ENCODE measurements around the gene NUB1. TPM values are rescaled to one million over a fixed set of nuclear protein-coding genes. Genes with fewer than 3 reads are reported as not detected.

Gene NUB1, protein sequence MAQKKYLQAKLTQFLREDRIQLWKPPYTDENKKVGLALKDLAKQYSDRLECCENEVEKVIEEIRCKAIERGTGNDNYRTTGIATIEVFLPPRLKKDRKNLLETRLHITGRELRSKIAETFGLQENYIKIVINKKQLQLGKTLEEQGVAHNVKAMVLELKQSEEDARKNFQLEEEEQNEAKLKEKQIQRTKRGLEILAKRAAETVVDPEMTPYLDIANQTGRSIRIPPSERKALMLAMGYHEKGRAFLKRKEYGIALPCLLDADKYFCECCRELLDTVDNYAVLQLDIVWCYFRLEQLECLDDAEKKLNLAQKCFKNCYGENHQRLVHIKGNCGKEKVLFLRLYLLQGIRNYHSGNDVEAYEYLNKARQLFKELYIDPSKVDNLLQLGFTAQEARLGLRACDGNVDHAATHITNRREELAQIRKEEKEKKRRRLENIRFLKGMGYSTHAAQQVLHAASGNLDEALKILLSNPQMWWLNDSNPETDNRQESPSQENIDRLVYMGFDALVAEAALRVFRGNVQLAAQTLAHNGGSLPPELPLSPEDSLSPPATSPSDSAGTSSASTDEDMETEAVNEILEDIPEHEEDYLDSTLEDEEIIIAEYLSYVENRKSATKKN
- total RNA-seq (2022; extraction: Qiagen RNA extraction): 34.3 to 49.5 TPM (median 37.0 TPM) in 5 replicates

DNA sequence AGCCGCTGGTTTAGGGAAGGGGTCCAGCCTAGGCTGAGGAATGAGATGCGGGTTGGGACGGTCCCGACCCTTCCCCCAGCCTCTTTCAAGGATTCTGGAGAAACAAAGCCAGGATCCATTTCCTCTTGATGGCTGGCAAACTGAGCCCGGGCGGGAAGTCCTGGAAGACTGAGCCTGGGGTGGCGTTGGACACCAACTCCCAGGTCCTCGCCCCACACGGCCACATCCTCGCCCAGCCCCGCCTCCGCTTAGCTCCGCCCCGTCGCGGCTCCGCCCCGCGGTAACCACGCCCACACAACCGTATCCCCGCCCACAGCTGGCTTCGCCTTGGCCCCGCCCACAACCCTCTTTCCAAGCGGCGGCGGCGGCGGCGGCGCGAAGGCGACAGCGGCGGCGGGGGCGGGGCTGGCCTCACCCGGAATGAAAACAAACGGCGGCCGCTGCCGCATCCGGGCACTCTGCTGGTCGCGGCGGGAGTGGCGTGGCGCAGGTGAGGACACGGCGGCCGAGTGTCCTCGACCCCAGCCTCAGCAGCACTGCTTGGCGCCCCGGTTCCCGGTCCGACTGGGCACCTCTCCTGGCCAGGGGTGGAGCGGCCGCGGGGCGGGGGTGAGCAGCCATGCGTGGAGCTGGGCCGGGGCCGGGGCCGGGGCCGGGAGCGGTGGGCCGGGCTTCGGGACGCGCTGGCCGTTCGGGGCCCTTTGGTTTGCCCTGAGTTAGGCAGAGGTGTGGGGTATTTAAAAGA is at the start of gene NUB1:
Gene NUB1, plus strand, starts transcription at position 456 of the 745 bp plus-strand sequence. CDS start 3,538 bp downstream, outside the sequence.

DNA sequence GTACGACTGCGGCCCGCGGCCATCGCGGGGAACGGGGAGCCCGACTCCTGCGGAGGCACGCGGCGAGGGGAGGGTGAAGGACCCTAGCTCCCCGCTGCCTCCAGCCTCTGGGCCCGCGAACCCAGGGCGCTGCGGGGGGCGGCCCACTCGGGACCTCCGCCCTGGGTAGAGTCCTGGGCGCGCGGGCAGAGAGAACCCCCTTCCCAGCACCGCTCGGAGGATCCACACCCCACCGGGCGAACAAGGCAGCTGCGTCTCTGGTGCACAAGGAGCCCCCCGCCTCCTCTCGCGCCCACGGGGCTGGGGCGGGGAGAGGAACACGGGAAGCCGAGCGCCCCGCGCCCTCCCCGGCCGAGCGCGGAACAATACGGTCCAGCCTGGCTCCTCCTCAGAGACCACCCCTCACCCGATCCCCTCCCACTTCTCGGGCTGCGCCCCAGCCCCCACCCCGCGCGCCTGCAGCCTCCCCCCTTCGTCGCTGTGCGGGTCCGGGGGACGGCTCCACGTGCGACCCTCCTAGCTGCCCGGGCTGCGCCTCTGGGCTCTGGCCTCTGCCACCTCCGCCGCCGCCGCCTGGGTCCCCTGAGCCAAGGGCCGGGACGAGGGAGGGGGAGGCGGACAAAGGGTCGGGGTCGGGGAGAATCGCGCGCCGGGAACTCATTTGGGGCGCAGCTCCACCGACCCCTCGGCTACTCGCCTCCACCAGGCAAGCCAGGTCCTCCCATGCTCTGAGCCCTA is 68.2 kb downstream of the NUB1 start, which contains the start of gene WDR86:
Gene WDR86, minus strand, starts transcription at position 372 of the 738 bp plus-strand sequence. CDS start 449 bp downstream, outside the sequence.

Other genes with a start within 250 kb of the NUB1 start
- 0.10 to 0.18 TPM in 2 of 5 replicates, not detected in the others for gene GBX1, start 174.1 kb upstream of the NUB1 start, total RNA-seq (2022; extraction: Qiagen RNA extraction)
- not detected in 5 replicates for gene ASB10, start 154.6 kb upstream of the NUB1 start, total RNA-seq (2022; extraction: Qiagen RNA extraction)
- gene H2BK1, start 131.3 kb upstream of the NUB1 start, total RNA-seq (2022; extraction: Qiagen RNA extraction): not detected in 5 replicates
- gene ABCF2, start 114.6 kb upstream of the NUB1 start, total RNA-seq (2022; extraction: Qiagen RNA extraction): 61.4 to 67.5 TPM (median 66.9 TPM) in 5 replicates
- 38.2 to 52.9 TPM (median 47.8 TPM) in 5 replicates for gene CHPF2, start 109.3 kb upstream of the NUB1 start, total RNA-seq (2022; extraction: Qiagen RNA extraction)
- gene SMARCD3, start 93.1 kb upstream of the NUB1 start, total RNA-seq (2022; extraction: Qiagen RNA extraction): 8.6 to 12.4 TPM (median 10.4 TPM) in 5 replicates
- 0.13 to 0.38 TPM (median 0.17 TPM) in 5 replicates for gene WDR86, start 68.2 kb downstream of the NUB1 start, total RNA-seq (2022; extraction: Qiagen RNA extraction)
- not detected in 5 replicates for gene CRYGN, start 98.3 kb downstream of the NUB1 start, total RNA-seq (2022; extraction: Qiagen RNA extraction)
- 112 to 163 TPM (median 149 TPM) in 5 replicates for gene RHEB, start 178.1 kb downstream of the NUB1 start, total RNA-seq (2022; extraction: Qiagen RNA extraction)